GM12878 (cell line): ENCODE data around the gene TYRO3. TPM values are rescaled to one million over a fixed set of nuclear protein-coding genes. Genes with fewer than 3 reads are reported as not detected.

Source experiments
- ATAC-seq: fragments of 200-7000 bp; cut with Tn5 transposase; 3 replicates; pipeline ENCODE4 v1.9.1; 2020; ENCODE audit warnings: mild to moderate bottlenecking, moderate library complexity
- BruUV-seq: library from RNA; stranded (reverse); fragments of 400-500 nt; replicated peaks from 2 replicates; lab custom pipeline; 2021; lab: Mats Ljungman, UMichigan
- CTCF ChIA-PET: fragments of 300-600 bp; sonication (Branson Sonifier 250); formaldehyde crosslinking; extraction: SDS; loops from one replicate; lab custom pipeline; 2021; ENCODE audit warnings: inconsistent platforms; lab: Yijun Ruan, JAX
- POLR2A ChIA-PET: fragments of 350-600 bp; formaldehyde crosslinking; extraction: SDS; loops from one replicate; lab custom pipeline; 2021; ENCODE audit warnings: inconsistent platforms; lab: Charles Lee
- RAD21 ChIA-PET: fragments of 300-600 bp; sonication (Branson Sonifier 250); formaldehyde crosslinking; loops from one replicate; lab custom pipeline; 2023; ENCODE audit warnings: antibody characterized with exemption; ENCODE audit not compliant: unreplicated experiment; lab: Charles Lee
- SMC1A ChIA-PET: fragments of 300-600 bp; sonication (Branson Sonifier 250); formaldehyde crosslinking; loops from one replicate; lab custom pipeline; 2023; ENCODE audit not compliant: unreplicated experiment, uncharacterized antibody; lab: Charles Lee
- DNase-seq: peaks from one replicate; pipeline ENCODE4 v3.0.0-alpha.2; 2011; ENCODE audit warnings: low read depth, low spot score
- FAIRE-seq: peaks from 3 replicates; lab custom pipeline; 2011; peaks lifted over from hg19 to GRCh38; lab: Jason Lieb, UNC
- H2AFZ ChIP-seq: 2 replicates; pipeline ENCODE4 v1.6.0; 2011; ENCODE audit warnings: low read depth, low read length, control low read depth; ENCODE audit not compliant: control insufficient read depth
- H3K27ac ChIP-seq: 2 replicates; pipeline ENCODE4 v1.5.1; 2011; ENCODE audit warnings: control low read depth; ENCODE audit not compliant: control insufficient read depth, insufficient read depth
- H3K27me3 ChIP-seq, 2 experiments: replicated peaks in 1 of 2; 2 replicates each; pipeline versions ENCODE4 v1.6.0 to v1.6.1; 2011; ENCODE audit warnings: low read length in 1 of 2; ENCODE audit not compliant: control insufficient read depth in 2 of 2, insufficient read depth in 2 of 2
- H3K36me3 ChIP-seq, 2 experiments: 2 replicates each; pipeline ENCODE4 v1.5.1; 2011; ENCODE audit warnings: low read length in 1 of 2; ENCODE audit not compliant: control insufficient read depth in 2 of 2, insufficient read depth in 2 of 2
- H3K4me1 ChIP-seq: 2 replicates; pipeline ENCODE4 v1.6.1; 2011; ENCODE audit warnings: mild to moderate bottlenecking, low read length, moderate library complexity, mixed read lengths; ENCODE audit not compliant: control insufficient read depth, insufficient read depth
- H3K4me2 ChIP-seq: 2 replicates; pipeline ENCODE4 v1.6.0; 2011; ENCODE audit warnings: control low read depth; ENCODE audit not compliant: control insufficient read depth, insufficient read depth
- H3K4me3 ChIP-seq: fragments of 200-600 bp; sonication (generic); 2 replicates; pipeline ENCODE4 v1.5.1; 2016
- H3K79me2 ChIP-seq: 2 replicates; pipeline ENCODE4 v1.6.0; 2011; ENCODE audit warnings: low read length; ENCODE audit not compliant: control insufficient read depth, insufficient read depth
- H3K9ac ChIP-seq: 2 replicates; pipeline ENCODE4 v1.8.0; 2011; ENCODE audit warnings: low read length, control low read depth, mixed read lengths; ENCODE audit not compliant: control insufficient read depth, insufficient read depth
- H3K9me3 ChIP-seq: replicated peaks from 3 replicates; pipeline ENCODE4 v1.5.1; 2011; ENCODE audit warnings: mild to moderate bottlenecking, low read length; ENCODE audit not compliant: control insufficient read depth, insufficient read depth
- H4K20me1 ChIP-seq: 2 replicates; pipeline ENCODE4 v1.6.0; 2011; ENCODE audit not compliant: control insufficient read depth, insufficient read depth
- CBX5 ChIP-seq: sonication (generic); IDR thresholded peaks from 2 replicates; pipeline ENCODE4 v1.6.1; 2016; ENCODE audit warnings: low read depth, moderate library complexity, mild to moderate bottlenecking, inconsistent platforms
- EP300 ChIP-seq, 2 experiments: fragments of 150-350 bp in 1 of 2; IDR thresholded peaks; 2 replicates each; pipeline ENCODE4 v1.6.1; 2011 to 2012; ENCODE audit warnings: low read depth in 2 of 2, low read length in 2 of 2, borderline replicate concordance in 1 of 2, improper control_type of control experiment in 1 of 2, inconsistent platforms in 1 of 2; ENCODE audit not compliant: control insufficient read depth in 1 of 2
- FOXK2 ChIP-seq: fragments of 450-650 bp; IDR thresholded peaks from 2 replicates; pipeline ENCODE4 v1.6.1; 2017; ENCODE audit warnings: mild to moderate bottlenecking, moderate library complexity
- HDAC2 ChIP-seq: fragments of 200-600 bp; sonication (generic); IDR thresholded peaks from 2 replicates; pipeline ENCODE4 v1.6.1; 2017
- HDGF ChIP-seq: fragments of 450-650 bp; IDR thresholded peaks from 2 replicates; pipeline ENCODE4 v1.6.1; 2016; ENCODE audit warnings: antibody characterized with exemption
- HSF1 ChIP-seq: fragments of 150-350 bp; IDR thresholded peaks from 2 replicates; pipeline ENCODE4 v1.6.1; 2014; ENCODE audit warnings: mild to moderate bottlenecking, low read depth, low read length
- MAX ChIP-seq: IDR thresholded peaks from 2 replicates; pipeline ENCODE4 v1.6.1; 2012; ENCODE audit warnings: low read depth, low read length, improper control_type of control experiment
- MEF2A ChIP-seq: IDR thresholded peaks from 2 replicates; pipeline ENCODE4 v1.6.1; 2011; ENCODE audit warnings: low read depth, mild to moderate bottlenecking, low read length, moderate library complexity; ENCODE audit not compliant: insufficient read depth
- MTA2 ChIP-seq: fragments of 450-650 bp; IDR thresholded peaks from 2 replicates; pipeline ENCODE4 v1.6.1; 2016; ENCODE audit warnings: low read depth, mild to moderate bottlenecking, moderate library complexity
- MTA3 ChIP-seq: IDR thresholded peaks from 2 replicates; pipeline ENCODE4 v1.6.1; 2012; ENCODE audit warnings: low read length, inconsistent platforms, borderline replicate concordance
- NR2C1 ChIP-seq: fragments of 450-650 bp; IDR thresholded peaks from 2 replicates; pipeline ENCODE4 v1.6.1; 2017; ENCODE audit warnings: antibody characterized with exemption, mild to moderate bottlenecking, moderate library complexity
- RBBP5 ChIP-seq: fragments of 200-600 bp; sonication (generic); conservative IDR thresholded peaks from 2 replicates; pipeline ENCODE4 v1.6.1; 2016
- RCOR1 ChIP-seq: conservative IDR thresholded peaks from 2 replicates; pipeline ENCODE4 v1.6.1; 2012; ENCODE audit warnings: low read depth, low read length, improper control_type of control experiment
- SMARCA5 ChIP-seq: fragments of 450-650 bp; IDR thresholded peaks from 2 replicates; pipeline ENCODE4 v1.6.1; 2017; ENCODE audit warnings: mild to moderate bottlenecking
- STAT1 ChIP-seq: fragments of 450-650 bp; conservative IDR thresholded peaks from 2 replicates; pipeline ENCODE4 v1.6.1; 2014; ENCODE audit warnings: antibody characterized with exemption, mild to moderate bottlenecking
- USF1 ChIP-seq: IDR thresholded peaks from 2 replicates; pipeline ENCODE4 v1.6.1; 2011; ENCODE audit warnings: borderline replicate concordance, low read depth, mild to moderate bottlenecking, moderate library complexity, mixed read lengths, low read length; ENCODE audit not compliant: insufficient read depth; ENCODE audit errors: extremely low read length
- ZBTB11 ChIP-seq: fragments of 450-650 bp; formaldehyde crosslinking; IDR thresholded peaks from 2 replicates; pipeline ENCODE4 v1.5.0; 2022; ENCODE audit warnings: mild to moderate bottlenecking, missing genetic modification characterization
- ZNF217 ChIP-seq: fragments of 450-650 bp; IDR thresholded peaks from 2 replicates; pipeline ENCODE4 v1.6.1; 2017; ENCODE audit warnings: antibody characterized with exemption, mild to moderate bottlenecking
- ZSCAN29 ChIP-seq: fragments of 450-650 bp; IDR thresholded peaks from 2 replicates; pipeline ENCODE4 v1.6.1; 2017; ENCODE audit warnings: mild to moderate bottlenecking, moderate library complexity
- WGBS: methylation state at CpG from one replicate; pipeline ENCODE4 v1.1.6; 2016; ENCODE audit warnings: low lambda C conversion rate; ENCODE audit not compliant: insufficient replicate concordance, insufficient coverage; ENCODE audit errors: missing lambda C conversion rate; 5-methylcytosine and 5-hydroxymethylcytosine counted together
- in situ Hi-C: fragments of 300-500 bp; cut with MboI; formaldehyde crosslinking; loops from 9 replicates; pipeline ENCODE4 v1.14.3; 2018; ENCODE audit warnings: mixed read lengths
- intact Hi-C: fragments of 100-400 bp; cut with micrococcal nuclease; formaldehyde crosslinking; loops from one replicate; pipeline ENCODE4 v1.14.2; 2022; ENCODE audit not compliant: unreplicated experiment
- polyA plus RNA-seq, 11 experiments: library from polyadenylated mRNA; depleted of rRNA in 4 of 11; unstranded in 6 of 11; stranded (reverse) in 5 of 11; fragments of >200 nt; fragmentation: Nextera tagmentation in 4 of 11; fragmentation: Illumina TruSeq in 1 of 11; extraction: Ambion mirVana in 4 of 11; extraction: Trizol in 1 of 11; gene quantifications; 1 replicate in 1 of 11; 2 replicates in 10 of 11; pipeline versions ENCODE4 v1.2.1 to v1.2.3, GENCODE V29; 2011 to 2016; ENCODE audit warnings: inconsistent platforms in 2 of 11, missing spikeins in 2 of 11, low read depth in 1 of 11
- total RNA-seq, 4 experiments: library from RNA; depleted of rRNA in 3 of 4; stranded (reverse); fragments of >200 nt in 3 of 4; fragmentation: Illumina TruSeq in 1 of 4; extraction: Trizol in 1 of 4; gene quantifications; 2 replicates each; pipeline versions ENCODE4 v1.2.1 to v1.2.3, GENCODE V29; 2013 to 2021

TYRO3 gene
- total and polyA plus RNA-seq, 10 of the 15 experiments (the other 5 are each of a cell fraction or from before 2014, with no cell fraction given) = 0.06 to 0.28 (median 0.13) TPM; not detected in 4

GRCh38 chr15:41536866-41537265, 22.1 kb upstream of the TYRO3 start:
- no peaks in the 10 kb centered on the region for H3K4me1 ChIP-seq
- no peaks in the 10 kb centered on the region for H3K9me3 ChIP-seq
- H4K20me1 ChIP-seq = no peaks in the 10 kb centered on the region
- H2AFZ ChIP-seq = no peak overlapping the region
- H3K9ac ChIP-seq = no peak overlapping the region
- 82% methylated on average over 11 of the region's 11 CpGs for WGBS
- DNase-seq (no peak), ATAC-seq (no peak), FAIRE-seq (no peak)
- ChIA-PET POLR2A (no interaction called here), SMC1A (no interaction called here), RAD21 (no interaction called here), CTCF (interaction anchor here (0.7 kb wide), 1 partner anchor 239 kb away, joined by 3 read pairs; no protein-coding TSS in a partner anchor)
- H3K4me3 ChIP-seq = no peak overlapping the region
- H3K27me3 ChIP-seq = no peaks in the 10 kb centered on the region
- in situ Hi-C loops = no loop called here
- H3K79me2 ChIP-seq = no peaks in the 10 kb centered on the region
- H3K36me3 ChIP-seq = peaks cover 2 to 8% of the 10 kb centered on the region in 2 experiments; a peak in 3 of 4 replicates
- no peak overlapping the region for H3K27ac ChIP-seq
- intact Hi-C loops = no loop called here
- BruUV-seq = no TSS peak
- no peak overlapping the region for H3K4me2 ChIP-seq
- TF ChIP-seq HDGF (no peak), USF1 (no peak), STAT1 (no peak), FOXK2 (no peak), MEF2A (no peak), EP300 (IDR thresholded peaks at IDR 0.05; ENCODE audit: borderline replicate concordance in 1 of 2, control insufficient read depth in 1 of 2, low read depth in 2 of 2, low read length in 2 of 2) (no peak), MTA2 (no peak), ZSCAN29 (no peak), CBX5 (no peak), NR2C1 (no peak), SMARCA5 (no peak), ZBTB11 (no peak), HSF1 (no peak), RCOR1 (no peak), HDAC2 (no peak), ZNF217 (no peak), MTA3 (no peak), RBBP5 (no peak), MAX (no peak)
